SK-N-SH treated with all-trans-retinoic acid at 6 μM for 48 hours (cell line): ENCODE data around the gene PPP1R16B.

Experiments used
- ARNTL ChIP-seq: fragments of 450-650 bp; formaldehyde crosslinking; IDR thresholded peaks from 2 replicates; pipeline ENCODE4 v1.5.0; 2020; ENCODE audit warnings: low read depth, mild to moderate bottlenecking, moderate library complexity, borderline replicate concordance
- BACH2 ChIP-seq: fragments of 250-450 bp; sonication (Bioruptor Pico); IDR thresholded peaks from 2 replicates; pipeline ENCODE4 v1.9.0; 2021; ENCODE audit warnings: mild to moderate bottlenecking, borderline replicate concordance
- CREB5 ChIP-seq: fragments of 250-450 bp; sonication (Bioruptor Pico); IDR thresholded peaks from 2 replicates; pipeline ENCODE4 v1.5.1; 2020; ENCODE audit warnings: low read depth, mild to moderate bottlenecking, moderate library complexity
- CSDC2 ChIP-seq: fragments of 250-450 bp; sonication (Bioruptor Pico); IDR thresholded peaks from 2 replicates; pipeline ENCODE4 v1.5.0; 2020; ENCODE audit warnings: mild to moderate bottlenecking, moderate library complexity
- ESRRG ChIP-seq: fragments of 250-450 bp; sonication (Bioruptor Pico); IDR thresholded peaks from 2 replicates; pipeline ENCODE4 v1.6.1; 2021; ENCODE audit warnings: mild to moderate bottlenecking
- PATZ1 ChIP-seq: fragments of 250-450 bp; sonication (Bioruptor Pico); IDR thresholded peaks from 2 replicates; pipeline ENCODE4 v1.8.0; 2020; ENCODE audit warnings: mild to moderate bottlenecking, moderate library complexity, borderline replicate concordance
- TOX ChIP-seq: fragments of 250-450 bp; sonication (Bioruptor Pico); IDR thresholded peaks from 2 replicates; pipeline ENCODE4 v1.8.0; 2021; ENCODE audit warnings: mild to moderate bottlenecking, moderate library complexity, borderline replicate concordance
- ZC3H10 ChIP-seq: fragments of 250-450 bp; sonication (Bioruptor Pico); IDR thresholded peaks from 2 replicates; pipeline ENCODE4 v1.5.1; 2021; ENCODE audit warnings: mild to moderate bottlenecking, moderate library complexity
- ZFP30 ChIP-seq: fragments of 450-650 bp; formaldehyde crosslinking; IDR thresholded peaks from 2 replicates; pipeline ENCODE4 v1.5.0; 2022; ENCODE audit warnings: mild to moderate bottlenecking, moderate library complexity
- ZNF70 ChIP-seq: fragments of 450-650 bp; formaldehyde crosslinking; IDR thresholded peaks from 2 replicates; pipeline ENCODE4 v1.5.0; 2020; ENCODE audit warnings: mild to moderate bottlenecking, moderate library complexity

- TF ChIP-seq ESRRG (CRISPR knock-in tag) (no peak), ZC3H10 (CRISPR knock-in tag) (no peak), ZNF70 (CRISPR knock-in tag) (no peak), BACH2 (CRISPR knock-in tag) (no peak), CREB5 (CRISPR knock-in tag) (no peak), ARNTL (CRISPR knock-in tag) (no peak), ZFP30 (CRISPR knock-in tag) (no peak), CSDC2 (CRISPR knock-in tag) (no peak), PATZ1 (CRISPR knock-in tag) (no peak), TOX (no peak)
Observed at GRCh38 chr20:38776363-38776762, 29.1 kb upstream of the PPP1R16B start.
